Embryonic facial prominence (tissue), 1 donor: ENCODE data around the gene KIF4B.
"Not testable (repeated sequence)": the region's sequence is repeated elsewhere in the genome, so short reads cannot be mapped to it uniquely, and the experiment has no call there.

Experiments used
- DNase-seq: peaks from one replicate; pipeline ENCODE4 v3.0.0-alpha.2; 2016; ENCODE audit errors: extremely low spot score

The KIF4B gene

DNA sequence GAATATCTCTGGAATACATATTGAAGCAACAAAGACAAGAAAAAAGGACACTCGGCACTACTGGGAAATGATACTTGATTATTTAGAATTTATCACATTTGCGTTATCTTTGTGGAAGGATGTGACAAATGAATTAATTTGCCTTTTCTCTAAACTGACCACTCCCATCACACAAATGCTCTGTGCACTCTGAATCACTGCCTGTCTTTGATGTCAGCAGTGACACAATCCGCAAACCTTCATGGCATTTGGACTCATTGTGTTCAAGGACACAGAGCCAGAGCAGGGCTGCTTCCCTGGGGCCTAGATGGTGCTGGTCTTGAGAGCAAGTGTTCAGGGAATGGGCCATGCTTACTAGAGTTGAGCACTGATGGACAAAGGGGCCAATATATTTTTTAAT is 4.9 kb upstream of the KIF4B start:
- DNase-seq = no peak

DNA sequence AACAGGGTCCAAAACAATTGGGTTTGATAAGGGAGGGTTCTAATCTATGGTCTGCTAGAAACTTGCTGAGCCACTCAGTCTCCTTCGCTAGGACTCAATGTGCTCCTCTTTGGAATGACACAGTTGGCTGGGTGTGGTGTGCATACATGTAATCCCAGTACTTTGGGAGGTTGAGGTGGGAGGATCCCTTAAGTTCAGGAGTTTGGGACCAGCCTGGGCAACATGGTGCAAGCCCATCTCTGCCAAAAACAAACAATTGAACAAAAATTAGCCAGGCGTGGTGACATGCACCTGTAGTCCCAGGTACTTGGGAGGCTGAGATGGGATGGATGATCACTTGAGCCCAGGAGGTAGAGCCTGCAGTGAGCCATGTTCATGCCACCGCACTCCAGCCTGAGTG is 2.7 kb upstream of the KIF4B start:
- no peak for DNase-seq

DNA sequence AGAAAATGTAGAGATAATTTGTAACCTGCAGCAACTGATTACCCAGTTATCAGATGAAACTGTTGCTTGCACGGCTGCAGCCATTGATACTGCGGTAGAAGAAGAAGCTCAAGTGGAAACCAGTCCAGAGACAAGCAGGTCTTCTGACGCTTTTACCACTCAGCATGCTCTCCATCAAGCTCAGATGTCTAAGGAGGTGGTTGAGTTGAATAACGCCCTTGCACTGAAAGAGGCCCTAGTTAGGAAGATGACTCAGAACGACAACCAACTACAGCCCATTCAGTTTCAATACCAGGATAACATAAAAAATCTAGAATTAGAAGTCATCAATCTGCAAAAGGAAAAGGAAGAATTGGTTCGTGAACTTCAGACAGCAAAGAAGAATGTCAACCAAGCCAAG is 1.7 kb downstream of the KIF4B start:
- DNase-seq = no peak

DNA sequence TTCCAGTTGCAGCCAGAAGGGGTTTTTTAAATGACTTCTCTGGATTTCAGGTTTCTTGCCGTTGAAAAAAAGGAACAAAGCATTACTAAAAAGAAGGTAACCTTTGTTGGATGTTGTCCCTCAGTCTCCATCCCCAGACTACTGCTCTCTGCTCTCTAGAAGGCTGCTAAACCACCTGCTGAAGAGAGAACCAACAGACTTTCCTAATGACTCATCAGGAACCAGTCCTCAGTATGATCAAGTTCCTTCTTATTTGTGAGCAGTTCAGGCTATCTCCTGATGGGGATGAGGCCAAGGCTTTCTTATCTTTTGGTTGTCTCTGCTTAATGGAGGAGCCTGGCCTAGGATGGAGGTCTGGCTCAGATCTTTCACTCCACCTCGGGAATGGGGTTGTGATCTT is 4.1 kb downstream of the KIF4B start:
- DNase-seq = no peak

DNA sequence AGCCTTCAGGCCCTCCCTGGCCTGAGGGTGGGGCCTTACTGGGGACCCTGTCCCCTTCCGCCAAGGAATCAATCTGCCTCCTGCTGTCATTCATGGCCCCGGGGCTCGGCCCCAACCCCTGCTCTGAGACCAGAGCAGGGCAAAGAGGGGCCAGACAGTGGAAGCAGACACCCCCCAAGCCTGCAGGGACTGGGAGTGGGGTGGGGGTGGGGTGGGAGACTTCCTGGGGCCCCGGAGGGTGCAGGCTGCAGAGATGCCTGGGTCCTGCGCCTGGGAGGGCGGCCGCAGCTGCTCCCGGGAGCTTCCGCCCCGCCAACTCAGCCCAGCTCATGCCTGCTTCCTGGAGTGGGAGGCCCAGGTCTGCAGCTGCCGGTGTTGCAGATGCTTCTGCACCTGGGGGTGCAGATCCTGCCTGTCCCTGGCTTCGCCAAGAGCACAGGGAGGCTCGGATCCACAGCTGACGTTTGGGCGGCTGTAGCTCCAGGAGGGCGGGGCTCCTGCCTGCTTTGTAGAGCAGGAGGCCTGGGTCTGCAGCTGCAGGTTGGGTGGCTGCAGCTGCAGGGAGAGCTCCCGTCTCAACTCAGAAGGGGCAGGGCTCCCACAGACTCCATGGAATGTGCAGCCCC is 6.2 kb downstream of the KIF4B start:
- DNase-seq = no peak

DNA sequence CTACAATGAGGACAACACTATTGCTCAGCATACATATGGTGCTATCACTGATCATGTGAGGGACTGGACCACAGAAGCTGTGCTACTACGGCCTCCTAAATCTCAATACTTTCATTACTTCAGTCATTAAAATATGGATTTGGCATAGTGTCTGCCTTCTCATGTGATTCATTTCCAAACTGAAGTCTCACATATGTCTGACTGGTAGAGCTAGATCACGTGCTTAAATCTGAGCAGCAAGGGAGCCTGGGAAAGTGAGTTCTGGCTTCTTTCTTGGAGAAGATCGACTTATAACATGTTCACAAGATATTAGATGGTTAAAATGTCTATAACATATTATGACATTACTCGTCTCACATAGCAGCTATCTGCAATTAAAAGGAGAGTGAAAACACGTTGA is 8.3 kb downstream of the KIF4B start:
- DNase-seq = no peak

DNA sequence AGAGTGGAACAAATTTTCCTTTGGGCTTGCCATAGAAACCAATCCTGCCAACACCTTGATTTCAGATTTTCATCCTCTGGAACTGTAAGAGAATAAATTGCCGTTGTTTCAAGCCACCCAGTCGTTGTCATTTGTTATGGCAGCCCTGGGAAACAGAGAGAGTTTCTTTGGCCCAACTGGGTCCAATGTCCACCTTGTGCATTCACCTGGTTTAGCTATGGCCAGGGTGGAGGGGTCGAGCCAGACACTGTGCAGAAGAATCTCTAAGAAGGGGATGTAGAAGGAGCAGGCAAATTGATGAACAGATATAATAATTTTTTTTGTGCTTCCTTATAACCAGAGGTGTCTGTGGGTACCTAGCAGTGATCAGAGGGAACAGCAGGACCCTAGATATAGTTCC is 9.8 kb downstream of the KIF4B start:
- no peak for DNase-seq

DNA sequence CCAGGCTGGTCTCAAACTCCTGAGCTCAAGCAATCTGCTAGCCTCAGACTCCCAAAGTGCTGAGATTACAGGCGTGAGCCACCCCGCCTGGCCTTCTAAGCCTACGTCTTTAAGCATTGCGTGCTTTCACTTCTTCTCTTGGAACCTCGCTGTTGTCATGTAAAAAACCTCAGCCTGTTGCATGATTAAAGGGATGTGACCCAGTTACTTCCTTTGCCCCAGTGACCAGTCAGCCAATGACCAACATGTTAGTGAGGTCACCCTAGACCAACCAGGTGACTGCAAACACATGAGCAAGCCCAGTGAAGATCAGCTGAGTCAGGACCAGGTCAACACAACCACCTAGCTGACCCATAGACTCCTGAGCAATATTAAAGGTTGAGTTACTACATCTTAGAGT is 10.5 kb downstream of the KIF4B start:
- no peak for DNase-seq

DNA sequence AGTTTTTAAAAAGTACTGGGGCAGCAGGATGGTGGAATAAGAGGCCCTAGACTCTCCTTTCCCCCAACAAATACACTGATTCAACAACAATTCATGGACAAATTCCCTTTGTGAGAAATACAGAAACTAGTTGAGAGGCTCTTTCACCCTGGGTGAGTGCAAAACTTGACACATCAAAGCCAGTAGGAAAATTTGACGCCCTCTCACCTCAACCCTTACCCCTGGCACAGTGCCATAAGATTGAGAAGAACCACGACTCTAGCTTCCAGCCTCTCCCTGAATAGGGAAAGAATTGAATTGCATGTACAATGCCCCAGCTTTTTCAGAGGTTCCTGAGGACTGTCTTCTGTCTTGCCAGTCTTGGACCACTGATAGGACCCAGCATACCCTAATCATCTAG is 12.3 kb downstream of the KIF4B start:
- DNase-seq = no peak

DNA sequence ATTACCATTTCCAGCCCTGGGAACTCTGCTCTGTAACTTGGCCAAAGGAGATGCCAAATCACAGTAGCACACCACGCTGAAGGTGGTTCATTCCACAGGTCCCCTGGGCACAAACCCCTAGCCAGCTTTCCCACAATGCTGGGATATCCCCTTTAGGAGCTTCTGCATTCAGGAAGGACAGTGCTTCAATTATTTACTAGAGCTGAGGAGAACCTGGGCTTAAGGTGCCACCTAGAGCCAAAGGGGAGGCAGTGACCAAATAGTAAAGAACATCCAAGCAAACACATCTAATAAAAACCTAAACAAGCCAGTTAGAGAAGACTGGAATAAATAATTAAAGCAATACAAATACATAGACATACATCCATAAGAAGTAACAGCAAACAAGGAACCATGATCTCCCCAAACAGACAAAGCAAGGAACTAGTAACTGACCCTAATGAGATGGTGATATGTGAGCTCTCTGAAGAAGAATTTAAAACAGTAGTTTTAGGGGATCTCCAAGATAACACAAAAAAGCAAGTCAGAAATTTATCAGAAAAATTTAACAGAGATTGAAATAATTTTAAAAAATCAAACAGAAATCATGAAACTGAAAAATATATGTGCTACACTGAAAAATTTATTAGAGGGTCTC is 14.6 kb downstream of the KIF4B start:
- DNase-seq = no peak

DNA sequence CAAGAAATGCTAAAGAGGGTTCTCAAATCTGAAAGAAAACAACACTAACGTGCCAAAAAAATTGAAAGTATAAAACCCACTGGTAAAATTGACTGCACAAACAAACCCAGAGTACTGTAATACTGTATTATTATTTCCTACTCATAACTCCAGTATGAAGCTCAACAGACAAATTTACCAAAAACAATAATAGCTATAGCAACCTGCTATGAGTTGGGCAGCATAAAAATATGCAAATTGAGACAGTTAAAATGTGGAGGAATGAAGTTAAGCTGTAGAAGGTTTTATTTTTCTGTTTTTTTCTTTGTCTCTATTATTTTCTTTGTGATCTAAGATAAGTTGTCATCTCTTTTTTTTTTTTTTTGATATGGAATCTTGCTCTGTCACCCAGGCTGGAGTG is 15.7 kb downstream of the KIF4B start:
- no peak for DNase-seq

DNA sequence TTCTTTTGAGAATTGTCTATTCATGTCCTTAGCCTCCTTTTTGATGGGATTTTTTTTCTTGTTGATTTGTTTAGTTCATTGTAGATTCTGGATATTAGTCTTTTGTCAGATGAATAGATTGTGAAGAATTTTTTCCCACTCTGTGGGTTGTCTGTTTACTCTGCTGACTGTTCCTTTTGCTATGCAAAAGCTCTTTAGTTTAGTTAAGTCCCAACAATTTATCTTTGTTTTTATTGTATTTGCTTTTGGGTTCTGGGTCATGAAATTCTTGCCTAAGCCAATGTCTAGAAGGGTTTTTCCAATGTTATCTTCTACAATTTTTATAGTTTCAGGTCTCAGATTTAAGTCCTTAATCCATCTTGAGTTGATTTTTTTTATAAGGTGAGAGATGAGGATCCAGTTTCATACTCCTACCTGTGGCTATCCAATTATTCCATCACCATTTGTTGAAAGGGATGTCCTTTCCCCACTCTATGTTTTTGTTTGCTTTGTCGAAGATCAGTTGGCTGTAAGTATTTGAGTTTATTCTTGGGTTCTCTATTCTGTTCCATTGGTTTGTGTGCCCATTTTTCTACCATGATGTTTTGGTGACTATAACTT is 20.7 kb downstream of the KIF4B start:
- DNase-seq = not testable (repeated sequence)

DNA sequence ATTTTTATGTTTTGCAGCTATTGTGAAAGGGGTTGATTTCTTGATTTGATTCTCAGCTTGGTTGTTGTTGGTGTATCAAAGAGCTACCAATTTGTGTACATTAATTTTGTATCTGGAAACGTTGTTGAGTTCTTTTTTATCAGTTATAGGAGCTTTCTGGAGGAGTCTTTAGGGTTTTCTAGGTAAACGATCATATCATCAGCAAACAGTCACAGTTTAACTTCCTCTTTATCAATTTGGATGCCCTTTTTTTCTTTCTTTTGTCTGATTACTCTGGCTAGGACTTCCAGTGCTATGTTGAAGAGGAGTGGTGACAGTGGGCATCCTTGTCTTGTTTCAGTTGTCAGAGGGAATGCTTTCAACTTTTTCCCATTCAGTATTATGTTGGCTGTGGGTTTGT is 21.5 kb downstream of the KIF4B start:
- DNase-seq = not testable (repeated sequence)

DNA sequence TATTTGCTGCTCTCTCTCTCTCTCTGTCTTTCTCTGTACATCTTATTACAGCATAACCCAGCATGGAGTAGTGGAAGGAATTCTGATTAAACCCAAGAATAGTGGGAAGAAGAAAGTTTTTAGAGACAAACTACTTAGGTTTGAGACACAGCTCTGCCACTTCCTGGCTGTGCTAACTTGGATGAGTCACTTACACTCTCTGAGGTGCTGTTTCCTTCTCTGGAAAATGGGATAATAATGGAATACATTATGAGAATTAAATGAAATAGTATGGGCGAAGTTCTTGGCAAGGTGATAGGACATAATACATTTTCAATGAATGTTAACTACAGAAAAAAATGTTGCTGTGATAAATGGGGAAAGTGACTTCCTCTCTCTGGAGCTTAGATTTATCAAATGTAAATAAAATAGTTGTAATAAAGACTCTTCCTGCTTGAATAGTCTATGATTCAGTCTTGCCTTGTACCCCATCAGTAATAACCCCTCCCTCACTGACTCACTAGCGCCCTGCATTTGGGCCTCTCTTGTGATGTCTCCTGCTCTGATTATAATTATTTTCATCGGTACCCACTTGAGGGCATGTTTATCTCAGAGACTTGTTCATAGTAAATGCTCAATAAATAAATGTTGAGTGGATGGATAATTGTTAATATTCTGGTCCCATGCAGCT is 27.6 kb downstream of the KIF4B start:
- no peak for DNase-seq

DNA sequence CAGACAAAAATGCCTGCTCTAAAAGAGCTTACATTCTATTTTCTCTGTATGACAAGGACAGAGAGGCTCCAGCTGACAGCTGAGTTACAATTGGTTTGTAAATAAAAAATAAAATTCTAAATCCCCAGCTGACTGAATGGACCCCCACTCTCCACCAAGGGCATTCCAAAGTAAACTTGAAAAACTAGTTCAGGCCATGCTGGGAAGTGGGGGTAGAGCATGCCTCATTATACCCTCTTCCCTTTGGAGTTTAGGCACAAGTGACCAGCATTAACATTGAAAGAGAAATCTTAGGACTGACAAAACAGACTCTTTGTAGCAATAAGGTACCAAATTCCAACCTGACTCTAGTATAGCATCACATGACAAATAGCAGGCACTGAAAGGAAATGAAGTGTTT is 31.0 kb downstream of the KIF4B start:
- no peak for DNase-seq

DNA sequence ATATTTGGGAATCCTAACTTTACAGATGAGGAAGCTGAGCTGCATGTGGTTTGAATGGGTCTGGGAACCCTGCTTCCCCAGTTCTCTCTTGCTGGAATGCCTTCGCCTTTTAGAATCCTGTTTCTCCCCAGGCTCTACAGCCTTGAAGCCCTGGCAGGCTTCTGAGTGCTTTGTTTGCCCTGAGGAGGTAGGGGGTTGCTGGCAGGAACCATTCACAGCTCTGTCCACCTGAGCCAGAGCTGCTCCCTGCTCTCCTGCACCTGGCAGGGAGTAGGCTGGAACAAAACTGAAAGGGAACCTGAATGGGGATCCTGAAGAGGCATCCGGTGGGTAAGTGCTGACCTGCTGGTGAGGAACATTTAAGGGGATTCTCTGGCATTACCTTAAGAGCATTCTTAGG is 33.0 kb downstream of the KIF4B start:
- DNase-seq = no peak

DNA sequence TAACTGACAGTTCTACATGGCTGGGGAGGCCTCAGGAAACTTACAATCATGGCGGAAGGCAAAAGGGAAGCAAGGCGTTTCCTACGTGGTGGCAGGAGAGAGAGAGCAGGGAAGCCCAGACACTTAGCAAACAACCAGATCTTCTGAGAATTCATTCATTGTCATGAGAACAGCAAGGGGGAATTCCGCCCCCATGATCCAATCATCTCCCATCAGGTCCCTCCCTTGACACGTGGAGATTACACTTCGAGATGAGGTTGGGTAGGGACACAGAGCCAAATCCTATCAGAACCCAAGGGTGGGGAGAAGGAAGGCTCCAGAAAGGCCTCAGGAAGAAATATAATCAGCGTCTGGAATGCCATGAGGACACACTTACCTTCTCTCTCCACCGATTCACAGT is 34.3 kb downstream of the KIF4B start:
- DNase-seq = no peak

DNA sequence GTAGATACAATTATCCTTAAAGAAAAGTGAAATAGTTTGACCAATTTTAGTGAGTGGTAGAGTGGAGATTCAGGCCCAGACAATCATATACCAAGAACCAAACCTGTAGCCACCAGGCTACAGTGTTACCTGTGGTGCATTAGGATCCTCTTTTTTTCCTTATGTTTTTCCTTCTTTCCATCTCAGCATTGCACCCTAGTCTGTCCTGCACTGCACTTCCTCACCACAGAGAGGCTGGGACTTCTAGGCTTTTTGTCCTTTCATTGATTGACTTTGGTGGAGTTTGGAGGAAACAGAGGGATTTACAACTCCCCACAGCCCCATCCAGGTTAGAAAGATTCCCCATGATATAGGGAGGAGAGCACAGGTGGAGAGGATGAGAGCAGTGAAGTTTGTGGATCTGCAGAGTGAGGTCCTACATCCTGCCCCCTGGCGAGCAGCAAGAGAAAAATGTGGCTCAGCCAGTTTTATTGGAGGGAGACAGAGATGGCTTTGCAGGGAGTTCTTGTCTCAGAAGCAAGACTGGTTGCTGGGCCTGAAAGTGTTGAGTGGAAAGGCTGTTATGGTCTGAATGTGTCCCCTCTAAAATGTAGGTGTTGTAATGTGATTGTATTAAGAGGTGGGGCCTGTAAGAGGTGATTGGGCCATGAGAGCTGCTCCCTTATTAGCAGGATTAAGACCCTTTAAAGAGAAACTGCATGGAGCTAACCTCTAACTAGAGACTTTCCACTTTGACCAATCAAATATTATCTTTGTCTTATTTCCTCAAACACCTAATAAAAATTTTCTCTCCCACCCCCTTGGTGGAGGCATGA is 36.2 kb downstream of the KIF4B start:
- DNase-seq = no peak

DNA sequence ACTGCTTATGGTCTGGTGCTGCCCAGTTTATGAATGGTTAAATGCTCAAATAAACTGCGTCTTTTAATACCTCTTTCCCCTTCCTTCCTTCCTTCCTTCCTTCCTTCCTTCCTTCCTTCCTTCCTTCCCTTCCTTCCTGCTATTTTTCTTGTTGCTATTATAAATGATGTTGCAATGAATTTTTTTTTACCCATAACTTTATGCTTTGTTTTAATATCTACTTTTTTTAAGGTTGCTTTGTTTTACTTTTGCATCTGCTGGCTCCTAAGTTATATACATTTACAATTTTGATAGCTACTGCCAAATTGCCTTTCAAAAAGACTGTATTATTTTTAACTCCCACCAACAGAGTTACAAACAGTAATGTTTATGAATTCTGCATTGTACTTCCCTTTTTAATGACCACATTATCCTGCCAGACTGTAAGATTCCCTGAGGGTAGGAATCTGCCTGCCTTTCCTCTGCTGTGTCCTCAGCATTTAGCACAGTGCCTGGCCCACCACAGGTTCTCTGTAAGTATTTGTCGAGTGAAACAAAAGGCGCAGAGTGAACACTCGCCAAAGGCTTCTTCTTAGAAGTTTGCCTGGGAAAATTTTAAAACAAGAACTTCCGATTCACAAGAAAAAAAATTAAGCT is 36.9 kb downstream of the KIF4B start:
- DNase-seq = no peak

DNA sequence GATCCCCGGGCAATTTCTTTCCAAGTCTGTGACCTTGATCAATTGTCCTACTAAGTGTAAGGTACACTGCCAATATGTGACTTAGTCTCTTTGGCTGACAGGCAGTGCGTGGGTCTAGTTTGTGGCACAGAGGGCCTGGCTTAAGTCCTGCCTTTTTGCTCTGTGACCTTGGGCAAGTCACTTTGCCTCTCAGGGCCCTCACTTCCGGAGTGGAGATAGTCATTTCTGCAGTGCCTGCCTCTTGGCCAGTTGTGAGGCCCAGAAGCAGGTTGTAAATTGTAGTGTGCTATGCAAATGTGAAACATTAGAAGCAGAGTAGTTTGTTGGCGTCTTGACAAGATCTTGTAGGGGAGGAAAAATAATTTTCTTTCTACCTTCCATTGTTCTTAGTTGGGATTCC is 39.0 kb downstream of the KIF4B start:
- no peak for DNase-seq

DNA sequence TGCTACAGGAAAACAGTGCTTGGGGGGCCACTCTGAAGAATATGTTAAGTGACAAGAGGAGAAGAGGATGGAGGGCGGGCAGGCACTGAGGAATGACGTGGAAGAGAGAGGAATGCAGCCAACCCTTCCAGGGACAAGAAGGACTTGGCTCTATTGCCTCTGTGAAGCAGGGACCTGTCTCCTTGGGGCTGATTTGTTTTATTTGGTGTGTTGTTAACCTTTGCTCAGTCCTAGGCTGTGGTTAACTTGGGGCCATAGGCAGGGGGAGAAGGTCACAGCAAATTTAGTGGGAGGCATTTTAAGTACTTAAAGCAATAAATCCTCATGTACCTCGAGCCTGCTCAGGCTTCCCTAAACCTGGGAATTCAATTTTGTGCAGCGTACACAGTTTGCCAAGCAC is 39.9 kb downstream of the KIF4B start:
- no peak for DNase-seq
